ENCODE measurements around the gene FHDC1.
A peak's percentile ranks its signal among the peaks of the same experiment; 100 is the strongest.

Gene FHDC1

GRCh38 chr4:153013202-153013977 is 77.3 kb downstream of the FHDC1 start:
- no peak for DNase-seq

- no peak for DNase-seq
These were observed 78.3 kb downstream of the FHDC1 start for GRCh38 chr4:153014460-153014859.

GRCh38 chr4:153016592-153016991 is 80.5 kb downstream of the FHDC1 start:
- DNase-seq = no peak

- DNase-seq = no peak
These were observed 81.9 kb downstream of the FHDC1 start for GRCh38 chr4:153018031-153018430.

- no peak for DNase-seq
These were observed 82.6 kb downstream of the FHDC1 start for GRCh38 chr4:153018684-153019083.

- no peak for DNase-seq
These were observed 83.8 kb downstream of the FHDC1 start for GRCh38 chr4:153019906-153020305.

- DNase-seq = peak; percentile 56
These were observed 84.3 kb downstream of the FHDC1 start for GRCh38 chr4:153020457-153020856.

- DNase-seq = no peak
These were observed 85.2 kb downstream of the FHDC1 start for GRCh38 chr4:153021276-153021675.

GRCh38 chr4:153022241-153022715 is 86.2 kb downstream of the FHDC1 start:
- no peak for DNase-seq

GRCh38 chr4:153023139-153023538 is 87.0 kb downstream of the FHDC1 start:
- no peak for DNase-seq

GRCh38 chr4:153023692-153024394 is 87.7 kb downstream of the FHDC1 start:
- DNase-seq = peak; percentile 78

GRCh38 chr4:153024466-153024865 is 88.3 kb downstream of the FHDC1 start:
- DNase-seq = no peak

- no peak for DNase-seq
These were observed 89.3 kb downstream of the FHDC1 start for GRCh38 chr4:153025406-153025805.

- DNase-seq = no peak
These were observed 90.6 kb downstream of the FHDC1 start for GRCh38 chr4:153026591-153027346.

- DNase-seq = peak; percentile 68
These were observed 91.7 kb downstream of the FHDC1 start for GRCh38 chr4:153027866-153028265.

GRCh38 chr4:153028535-153028934 is 92.4 kb downstream of the FHDC1 start:
- DNase-seq = peak; percentile 75
